ENCODE data around the gene ATG9B.
"Not testable (repeated sequence)": the region's sequence is repeated elsewhere in the genome, so short reads cannot be mapped to it uniquely, and the experiment has no call there.

The ATG9B gene

DNA sequence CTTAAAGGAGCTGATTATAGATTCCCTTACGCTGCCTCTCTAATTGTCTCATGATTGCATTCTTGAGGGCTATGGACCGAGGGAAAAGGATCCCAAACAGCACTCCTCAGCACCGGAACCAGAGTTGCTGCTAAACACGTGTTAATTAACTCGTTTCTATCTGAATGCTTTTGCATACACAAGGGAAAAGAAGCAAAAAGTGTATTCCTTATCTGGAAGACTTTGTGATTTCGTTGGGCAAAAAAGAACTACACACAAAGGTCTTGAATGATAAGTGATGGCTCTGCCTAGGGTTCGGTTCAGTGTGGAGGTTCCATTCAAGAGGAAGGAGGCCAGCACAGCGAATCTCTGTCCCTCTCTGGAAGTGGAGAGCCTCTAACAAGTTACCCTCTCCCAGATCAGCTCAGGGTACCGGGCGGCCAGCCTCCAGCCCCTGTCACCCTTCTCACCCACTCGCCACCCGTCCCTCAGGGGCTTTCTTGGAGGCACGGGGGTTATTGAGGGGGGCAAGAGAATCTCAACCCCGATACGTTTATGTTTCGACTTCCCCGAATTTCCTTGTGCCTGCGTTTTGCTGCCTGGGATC, 34.6 kb upstream of the ATG9B start:
- DNase-seq, result no peak

DNA sequence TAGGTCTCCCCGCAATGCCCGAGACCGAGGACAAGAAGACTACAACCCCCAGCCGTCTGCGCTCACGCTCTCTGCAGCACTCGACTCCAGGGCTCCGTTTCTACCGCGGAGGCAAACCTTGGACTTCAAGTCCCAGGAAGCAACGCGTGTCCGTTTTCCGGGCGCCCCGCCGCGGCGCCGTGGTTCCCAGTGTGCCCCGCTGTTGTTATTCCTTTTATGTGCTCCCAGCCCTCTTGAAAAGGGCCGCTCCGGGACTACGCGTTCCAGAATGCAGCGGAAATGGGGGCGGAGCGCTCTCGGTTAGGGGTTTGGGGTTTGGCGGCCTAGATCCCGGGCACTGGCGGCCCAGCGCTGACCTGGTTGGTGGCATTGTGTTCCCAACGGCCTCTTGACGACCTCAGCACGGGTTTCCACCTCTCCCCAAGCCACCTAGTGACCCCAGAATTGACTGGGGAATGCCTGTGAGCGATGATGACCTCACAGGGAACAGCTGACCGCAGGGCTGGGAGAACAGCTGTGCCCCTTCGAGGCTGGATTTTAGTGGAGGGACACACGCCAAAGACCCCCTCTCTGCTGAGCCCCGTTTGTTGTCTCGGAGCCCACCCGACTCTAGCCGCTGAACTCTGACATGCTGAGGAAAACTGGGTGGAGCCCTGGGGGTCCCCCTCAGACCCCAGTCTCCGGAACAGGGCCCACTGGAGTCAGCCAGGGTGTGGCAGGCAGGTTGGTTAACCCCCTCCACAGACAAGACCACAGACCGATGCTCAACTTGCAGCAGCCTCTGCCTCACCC, 33.9 kb upstream of the ATG9B start:
- DNase-seq, result peak; percentile 99

DNA sequence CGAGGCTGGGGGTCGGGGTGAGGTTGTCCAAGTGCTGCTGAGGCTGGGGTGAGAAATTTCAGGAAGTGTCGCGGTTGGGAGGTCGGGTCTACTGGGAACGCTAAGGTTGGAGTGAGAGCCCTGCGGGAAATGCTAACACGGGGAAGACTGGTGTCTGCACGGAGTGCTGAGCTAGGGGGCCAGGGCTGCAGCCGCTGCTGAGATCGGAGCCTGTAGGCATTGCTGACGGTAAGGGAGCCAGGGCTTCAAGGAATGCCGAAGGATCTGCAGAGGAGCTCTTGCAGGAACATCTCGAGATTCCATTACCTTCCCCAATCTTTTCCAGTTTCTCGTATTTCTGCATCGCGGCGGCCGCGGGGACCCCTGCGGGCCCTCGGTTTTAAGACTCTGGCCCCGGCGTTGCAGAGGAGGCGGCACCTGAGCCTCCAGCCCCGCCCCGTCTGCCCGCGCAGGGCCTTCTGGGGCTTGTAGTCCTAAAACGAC, 33.3 kb upstream of the ATG9B start, which contains the start of gene CDK5:
CDK5 (minus strand) TSS at position 392 of the 483 bp plus-strand sequence; CDS start at position 343, 49 bp downstream.
- DNase-seq, result no peak

DNA sequence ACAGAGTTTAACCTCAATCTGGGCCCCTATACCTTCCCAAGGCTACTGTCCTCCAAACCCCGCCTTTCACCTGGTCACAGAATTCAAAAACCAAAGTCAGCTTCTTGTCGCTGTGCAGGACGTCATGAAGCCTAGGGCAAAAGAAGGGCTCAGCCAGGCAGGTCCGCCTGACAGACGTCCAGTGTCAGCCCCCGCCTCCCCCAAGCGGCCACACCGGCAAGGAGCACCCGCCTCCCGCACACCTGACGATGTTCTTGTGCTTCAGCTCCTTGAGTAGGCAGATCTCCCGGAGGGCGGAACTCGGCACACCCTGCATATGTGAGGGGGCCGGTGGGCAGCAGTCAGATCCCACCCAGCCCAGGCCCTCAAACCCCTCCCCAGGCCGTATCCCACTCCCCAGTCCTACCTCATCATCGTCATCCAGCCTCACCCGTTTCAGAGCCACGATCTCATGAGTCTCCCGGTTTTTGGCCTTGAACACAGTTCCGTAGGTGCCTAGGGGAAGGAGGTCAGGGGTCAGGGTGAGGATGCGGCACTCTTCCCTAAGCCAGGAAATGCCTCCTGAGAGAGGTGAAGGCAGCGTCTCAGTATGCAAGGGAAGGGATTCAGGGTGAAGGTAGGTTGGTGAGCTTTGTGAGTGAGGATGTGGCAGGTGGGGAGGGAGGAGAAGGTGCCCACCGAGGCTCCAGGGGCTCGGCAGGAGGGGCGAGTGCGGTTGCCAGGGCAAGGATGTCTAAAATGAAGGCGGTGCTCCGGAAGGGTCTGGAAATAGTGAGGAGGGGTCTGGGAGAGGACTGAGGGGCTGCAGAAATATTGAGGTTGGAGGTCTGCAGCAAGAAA, 32.6 kb upstream of the ATG9B start:
- no peak for DNase-seq

DNA sequence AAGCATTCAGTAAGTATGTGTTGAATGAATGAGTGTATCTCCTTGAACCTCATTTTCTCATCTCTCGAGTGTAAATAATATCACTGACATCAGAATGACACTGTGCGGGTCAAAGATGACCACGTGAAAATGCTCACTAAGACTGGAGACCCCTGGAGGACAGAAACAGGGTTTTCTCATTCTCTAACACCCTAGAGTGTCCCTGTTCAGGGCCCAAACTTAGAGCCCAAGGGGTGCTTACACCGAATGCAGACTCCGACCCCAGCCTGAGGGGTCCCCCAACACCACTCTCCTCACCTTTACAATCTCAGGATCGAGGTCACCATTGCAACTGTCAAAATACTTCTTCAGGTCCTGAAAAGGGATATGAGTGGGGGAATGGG, 32.0 kb upstream of the ATG9B start:
- no peak for DNase-seq

DNA sequence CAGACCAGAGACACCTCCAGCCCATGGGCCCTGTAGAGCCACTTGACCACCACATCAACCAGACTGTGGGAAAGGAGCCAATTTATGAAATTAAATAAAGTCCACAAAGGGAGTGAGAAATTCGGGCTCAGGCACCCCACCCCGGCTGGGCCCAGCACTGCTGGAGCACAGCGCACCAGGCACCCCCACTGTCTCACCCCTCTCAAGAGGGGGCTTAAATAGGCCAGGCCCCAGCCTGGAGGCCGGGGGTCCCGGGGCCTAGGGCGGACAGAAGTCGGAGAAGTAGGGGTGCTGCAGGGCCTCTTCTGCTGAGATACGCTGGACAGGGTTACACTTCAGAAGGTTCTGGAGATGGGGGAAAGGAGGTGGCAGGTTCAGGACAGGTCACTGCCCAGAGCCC, 29.5 kb upstream of the ATG9B start:
- DNase-seq, result no peak

DNA sequence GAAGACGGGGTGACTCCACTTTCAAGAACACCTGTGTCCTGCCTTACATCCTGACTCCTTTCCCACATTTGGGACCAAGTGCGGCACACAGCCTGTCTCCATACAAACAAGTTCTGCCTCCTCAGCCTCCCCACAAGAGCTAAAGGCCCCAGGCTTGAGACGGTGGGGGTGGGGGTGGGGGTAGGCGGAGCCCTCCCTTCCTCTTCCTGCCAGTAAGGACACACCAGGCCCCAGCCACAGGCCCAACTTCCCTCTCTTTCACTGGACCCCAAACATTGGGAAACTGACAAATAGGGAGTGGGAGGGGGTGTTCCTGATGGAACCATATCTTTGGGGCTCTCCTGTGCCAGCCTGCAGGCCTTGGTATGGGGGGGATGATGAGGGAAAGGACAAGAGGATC, 28.8 kb upstream of the ATG9B start:
- DNase-seq, result no peak

DNA sequence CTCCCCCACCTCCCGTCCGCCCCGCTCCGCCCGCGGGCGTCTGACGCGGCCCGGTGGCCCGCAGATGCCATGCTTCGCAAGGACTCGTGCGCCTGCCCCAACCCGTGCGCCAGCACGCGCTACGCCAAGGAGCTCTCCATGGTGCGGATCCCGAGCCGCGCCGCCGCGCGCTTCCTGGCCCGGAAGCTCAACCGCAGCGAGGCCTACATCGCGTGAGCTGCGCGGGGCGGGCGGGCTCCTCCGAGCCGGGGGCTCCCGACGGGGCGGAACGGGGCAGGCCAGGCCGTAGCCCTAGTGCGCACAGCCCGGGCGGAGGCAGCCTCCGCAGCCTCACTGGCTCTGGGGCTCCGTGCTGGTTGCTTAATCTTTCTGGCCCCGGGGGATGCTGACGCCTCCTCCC, 26.8 kb upstream of the ATG9B start:
- peak; percentile 49 for DNase-seq

DNA sequence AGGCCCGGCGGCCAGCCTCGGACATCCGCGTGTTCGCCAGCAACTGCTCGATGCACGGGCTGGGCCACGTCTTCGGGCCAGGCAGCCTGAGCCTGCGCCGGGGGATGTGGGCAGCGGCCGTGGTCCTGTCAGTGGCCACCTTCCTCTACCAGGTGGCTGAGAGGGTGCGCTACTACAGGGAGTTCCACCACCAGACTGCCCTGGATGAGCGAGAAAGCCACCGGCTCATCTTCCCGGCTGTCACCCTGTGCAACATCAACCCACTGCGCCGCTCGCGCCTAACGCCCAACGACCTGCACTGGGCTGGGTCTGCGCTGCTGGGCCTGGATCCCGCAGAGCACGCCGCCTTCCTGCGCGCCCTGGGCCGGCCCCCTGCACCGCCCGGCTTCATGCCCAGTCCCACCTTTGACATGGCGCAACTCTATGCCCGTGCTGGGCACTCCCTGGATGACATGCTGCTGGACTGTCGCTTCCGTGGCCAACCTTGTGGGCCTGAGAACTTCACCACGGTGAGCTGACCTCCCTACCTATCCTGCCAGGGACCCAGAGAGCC, 24.7 kb upstream of the ATG9B start:
- DNase-seq, result no peak

DNA sequence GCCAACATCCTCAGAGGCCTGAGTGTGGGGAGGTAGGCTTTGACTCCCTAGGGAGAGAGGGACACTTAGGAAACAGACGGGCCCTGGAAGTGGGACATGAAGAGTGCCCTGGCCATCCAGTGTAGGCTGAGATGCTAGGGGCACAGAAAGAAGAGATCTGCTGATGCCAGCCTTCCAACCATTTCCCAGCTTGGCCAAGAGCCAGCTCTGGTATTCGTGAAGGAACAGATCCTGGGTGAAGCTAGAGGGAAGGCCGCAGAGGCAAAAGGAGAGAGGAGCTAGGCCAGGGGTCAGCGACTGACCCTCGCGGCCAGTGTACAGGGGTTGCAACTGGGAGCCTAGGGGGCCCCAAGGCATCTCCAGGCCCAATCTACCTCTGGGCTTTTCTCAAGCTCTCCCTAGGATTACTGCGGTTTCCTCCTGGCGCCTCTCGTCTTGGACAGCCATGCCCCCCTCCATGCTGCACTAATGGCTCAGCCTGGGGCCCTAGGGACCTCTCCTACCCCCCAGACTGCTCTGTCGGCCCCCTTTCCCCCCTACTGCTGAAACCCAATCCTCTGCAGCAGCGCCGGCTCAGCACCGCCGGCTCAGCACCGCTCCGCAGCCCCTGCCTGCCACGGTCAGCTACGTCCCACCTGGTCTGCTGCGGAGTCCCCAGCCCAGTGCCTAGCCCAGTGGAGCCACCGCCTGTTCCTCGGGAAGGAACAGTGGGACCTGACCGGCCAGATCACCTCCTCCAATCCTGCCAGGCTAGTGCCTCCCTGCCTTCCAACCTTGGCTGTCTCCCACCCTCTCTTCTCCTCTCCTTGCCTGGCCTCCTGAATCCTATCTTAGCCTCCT, 23.9 kb upstream of the ATG9B start, which contains the start of gene ASIC3:
ASIC3 (plus strand) TSS at position 556 of the 840 bp plus-strand sequence. CDS start 355 bp downstream, outside the sequence.
- DNase-seq, result no peak

DNA sequence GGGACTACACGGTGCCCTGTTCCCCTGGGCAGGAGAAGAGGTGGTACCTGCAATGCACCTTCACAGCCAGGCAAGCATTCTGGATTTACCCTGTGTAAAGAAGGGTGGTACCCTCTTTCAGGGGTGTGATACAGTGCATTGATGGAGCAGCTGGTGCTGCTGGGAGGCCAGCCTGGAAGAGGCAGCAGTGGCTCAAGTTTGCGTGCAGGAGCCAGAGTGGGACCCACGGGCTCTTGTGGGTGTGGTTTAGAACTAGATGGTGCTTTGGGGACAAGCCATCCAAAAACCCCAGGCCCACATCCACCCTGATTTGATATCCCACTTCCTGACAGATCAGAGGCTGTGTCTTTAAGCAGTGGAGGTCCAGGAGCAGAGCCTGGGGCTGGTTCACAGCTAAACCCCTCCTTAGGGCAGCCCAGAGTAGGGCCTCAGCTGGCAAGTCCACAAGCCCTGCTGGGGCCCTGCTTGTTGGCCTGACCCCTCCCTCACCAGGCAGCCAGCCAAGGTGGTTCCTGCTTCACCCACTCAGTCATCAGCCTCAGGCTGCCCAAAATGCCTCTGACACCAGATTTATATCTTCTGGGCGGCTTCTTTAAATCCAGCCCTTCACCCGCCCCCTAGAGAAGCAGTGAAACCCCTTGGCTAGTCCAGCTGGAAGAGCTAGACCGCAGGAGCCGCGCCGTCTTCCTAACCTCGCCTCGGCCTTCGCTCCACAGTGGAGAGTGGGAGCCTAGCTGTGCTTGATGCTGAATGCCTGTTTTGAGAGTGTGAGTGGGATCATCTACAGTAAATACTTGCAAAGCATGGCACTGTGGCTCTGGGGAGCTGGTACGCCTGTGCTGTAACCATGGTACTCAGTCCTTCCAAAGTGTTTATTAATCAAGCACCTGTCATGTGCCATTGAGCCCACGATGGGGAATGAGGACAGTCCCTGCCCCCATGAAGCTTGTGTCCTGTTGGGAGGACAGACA, 22.6 kb upstream of the ATG9B start:
- peak; percentile 78 for DNase-seq

DNA sequence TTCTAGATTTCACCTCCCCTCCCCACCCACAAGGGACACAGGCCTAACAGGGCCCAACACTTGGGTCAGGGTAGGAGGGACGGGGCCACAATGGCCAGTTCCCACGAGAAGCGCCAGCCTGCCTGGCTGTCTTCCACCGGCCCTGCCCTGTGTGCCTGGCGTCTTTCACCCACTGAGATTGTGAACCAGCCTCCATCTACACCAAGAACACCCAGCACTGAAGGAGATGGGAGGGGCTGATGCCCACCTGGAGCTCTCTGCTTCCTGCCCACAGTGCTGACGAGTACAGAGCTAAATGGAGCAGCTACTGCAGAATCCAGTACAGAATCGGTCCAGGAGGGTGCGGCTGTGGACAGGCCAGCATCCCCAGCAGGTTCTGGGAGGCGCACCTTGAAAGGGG, 21.7 kb upstream of the ATG9B start:
- DNase-seq, result no peak

DNA sequence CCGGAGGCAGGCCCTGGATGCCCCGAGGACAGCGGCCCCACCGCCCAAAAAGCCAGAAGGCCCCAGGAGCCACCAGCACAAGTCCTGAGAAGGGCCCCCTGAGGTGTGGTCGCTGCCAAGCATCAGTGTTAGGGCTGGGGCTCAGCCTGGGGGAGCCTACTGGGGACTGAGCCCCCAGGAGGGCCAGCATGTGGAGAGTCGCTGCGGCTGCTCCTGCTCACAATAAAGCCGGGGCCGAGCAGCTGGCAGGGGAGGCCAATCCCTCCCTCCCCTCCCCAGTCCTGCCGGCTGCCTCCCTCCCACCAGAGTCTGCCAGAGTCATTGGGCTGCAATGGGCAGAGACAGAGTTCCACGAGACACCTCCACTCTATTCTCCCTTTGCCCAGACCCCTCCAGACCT, 21.0 kb upstream of the ATG9B start:
- no peak for DNase-seq

DNA sequence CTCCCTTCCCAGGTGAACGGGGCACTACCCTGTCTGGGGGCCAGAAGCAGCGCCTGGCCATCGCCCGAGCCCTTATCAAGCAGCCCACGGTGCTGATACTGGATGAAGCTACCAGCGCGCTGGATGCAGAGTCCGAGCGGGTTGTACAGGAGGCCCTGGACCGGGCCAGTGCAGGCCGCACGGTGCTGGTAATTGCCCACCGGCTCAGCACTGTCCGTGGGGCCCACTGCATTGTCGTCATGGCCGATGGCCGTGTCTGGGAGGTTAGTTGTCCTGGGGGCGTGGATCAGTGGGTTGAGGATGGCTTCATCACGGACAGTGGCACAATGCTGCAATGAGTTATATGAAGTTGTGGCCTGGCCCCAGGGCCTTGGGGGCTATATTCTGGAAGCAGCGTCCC, 19.7 kb upstream of the ATG9B start:
- no peak for DNase-seq

DNA sequence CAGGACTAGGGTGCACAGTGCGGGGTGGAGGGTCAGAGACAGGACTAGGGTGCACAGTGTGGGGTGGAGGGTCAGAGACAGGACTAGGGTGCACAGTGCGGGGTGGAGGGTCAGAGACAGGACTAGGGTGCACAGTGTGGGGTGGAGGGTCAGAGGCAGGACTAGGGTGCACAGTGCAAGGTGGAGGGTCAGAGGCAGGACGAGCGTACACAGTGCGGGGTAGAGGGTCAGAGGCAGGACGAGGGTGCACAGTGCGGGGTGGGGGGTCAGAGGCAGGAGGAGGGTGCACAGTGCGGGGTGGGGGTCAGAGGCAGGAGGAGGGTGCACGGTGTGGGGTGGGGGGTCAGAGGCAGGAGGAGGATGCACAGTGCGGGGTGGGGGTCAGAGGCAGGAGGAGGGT, 19.2 kb upstream of the ATG9B start:
- not testable (repeated sequence) for DNase-seq

DNA sequence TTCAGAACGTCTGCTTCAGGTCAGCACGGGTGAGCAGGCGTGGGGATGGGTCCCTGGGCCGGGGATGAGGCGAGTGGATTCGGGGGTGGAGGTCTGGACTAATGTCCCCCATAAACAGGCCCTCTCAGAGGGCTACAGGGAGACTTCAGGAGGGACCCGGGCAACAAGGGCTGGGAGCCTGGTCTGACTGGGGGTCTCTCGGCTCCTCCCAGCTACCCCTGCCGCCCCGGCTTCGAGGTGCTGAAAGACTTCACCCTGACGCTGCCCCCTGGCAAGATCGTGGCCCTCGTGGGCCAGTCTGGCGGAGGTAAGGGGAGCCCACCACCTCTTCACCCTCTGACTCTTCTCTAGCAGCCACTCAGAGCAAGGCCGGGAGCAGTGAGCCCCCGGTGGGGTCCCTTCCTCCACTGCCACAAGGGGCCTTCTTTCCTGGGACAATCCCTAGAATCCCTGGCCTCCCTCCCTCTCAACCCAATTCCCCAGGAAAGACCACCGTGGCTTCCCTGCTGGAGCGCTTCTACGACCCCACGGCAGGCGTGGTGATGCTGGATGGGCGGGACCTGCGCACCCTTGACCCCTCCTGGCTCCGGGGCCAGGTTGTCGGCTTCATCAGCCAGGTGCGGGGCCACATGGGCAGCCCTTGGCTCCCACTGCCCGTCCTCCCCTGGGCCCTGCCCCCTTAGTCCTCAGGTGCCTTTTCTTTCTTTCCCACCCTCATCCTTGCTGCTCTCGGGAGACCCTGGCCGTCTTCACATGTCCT, 16.5 kb upstream of the ATG9B start:
- no peak for DNase-seq

DNA sequence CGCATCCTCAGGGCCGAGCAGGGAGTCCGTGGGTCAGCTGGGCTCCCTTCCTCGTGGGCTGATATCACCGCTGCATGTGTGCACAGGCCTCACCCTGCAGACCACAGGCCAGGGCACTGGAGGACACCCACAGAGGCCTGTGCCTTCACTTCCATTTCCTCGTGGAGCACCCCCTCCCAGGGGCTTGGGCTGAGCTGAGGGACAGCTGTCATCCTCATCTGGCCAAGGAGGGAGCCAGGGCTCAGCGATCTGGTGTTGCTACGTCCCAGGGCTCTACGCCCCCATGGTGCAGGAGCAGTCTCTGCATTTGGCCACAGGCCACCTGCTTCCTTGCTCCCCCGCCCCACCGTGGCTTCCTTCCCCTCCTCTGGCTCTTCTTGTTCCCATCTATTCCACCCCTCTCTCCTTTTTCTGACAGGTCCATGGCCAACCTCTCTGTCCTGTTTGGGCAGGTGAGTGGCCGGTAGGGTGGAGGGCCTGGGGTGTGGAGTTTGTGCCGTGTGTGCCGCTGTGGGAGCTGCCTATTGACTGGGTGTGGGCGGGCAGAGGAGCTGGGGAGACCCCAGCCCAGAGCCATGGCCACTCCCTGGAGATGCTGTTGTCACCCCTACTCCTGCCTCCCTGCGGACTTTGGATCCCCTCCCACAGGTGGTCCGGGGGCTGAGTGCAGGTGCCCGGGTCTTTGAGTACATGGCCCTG, 15.7 kb upstream of the ATG9B start:
- no peak for DNase-seq

DNA sequence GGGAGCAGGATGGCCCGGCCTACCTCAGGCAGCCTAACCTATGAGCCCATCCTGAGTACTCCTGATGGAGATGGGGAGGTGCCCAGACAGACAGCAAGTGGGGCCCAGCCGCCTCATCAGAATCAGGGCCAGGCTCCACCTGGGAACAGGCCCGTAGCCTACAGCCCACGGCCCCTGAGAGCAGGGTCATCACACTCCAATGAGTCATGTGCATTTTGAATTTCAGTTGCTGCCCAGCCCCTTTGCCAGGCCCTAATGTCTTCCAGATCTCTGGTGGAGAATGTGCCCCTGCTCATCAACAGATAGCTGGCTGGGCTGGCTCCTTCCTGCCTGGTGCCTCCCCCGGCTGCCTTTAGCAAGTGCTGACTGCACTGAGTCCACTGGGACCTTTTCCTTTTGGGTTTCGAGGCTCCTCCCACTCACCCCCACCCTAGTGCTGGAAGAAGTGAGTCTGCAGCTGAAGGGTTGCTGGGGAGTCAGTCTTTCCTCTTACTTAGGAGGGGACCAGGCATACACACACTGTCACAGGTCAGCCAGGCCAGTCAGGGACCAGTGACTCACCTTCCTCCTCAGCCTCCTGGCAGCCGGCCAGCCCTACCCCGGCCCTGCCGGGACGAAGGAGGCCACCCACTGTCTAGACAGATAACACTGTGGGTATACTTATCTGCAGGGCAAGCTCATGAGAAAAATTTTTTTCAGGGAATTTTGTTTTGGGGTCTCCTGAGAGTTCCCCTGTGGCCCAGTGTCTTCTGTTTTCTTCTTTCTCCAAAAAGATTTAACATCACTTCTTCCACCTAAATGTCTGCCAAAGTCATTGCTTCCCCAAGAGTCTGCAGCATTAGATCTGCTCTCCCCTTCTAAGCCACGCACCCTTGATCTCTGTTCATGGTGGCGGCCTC, 14.9 kb upstream of the ATG9B start:
- DNase-seq, result peak; percentile 95

All from EL (cell line).